ENCODE data around the gene PLB1. TPM values are rescaled to one million over a fixed set of nuclear protein-coding genes. Genes with fewer than 3 reads are reported as not detected.

Gene PLB1
- total RNA-seq, 2 donors from 2014 or later, result 1.0 to 12.9 TPM

DNA sequence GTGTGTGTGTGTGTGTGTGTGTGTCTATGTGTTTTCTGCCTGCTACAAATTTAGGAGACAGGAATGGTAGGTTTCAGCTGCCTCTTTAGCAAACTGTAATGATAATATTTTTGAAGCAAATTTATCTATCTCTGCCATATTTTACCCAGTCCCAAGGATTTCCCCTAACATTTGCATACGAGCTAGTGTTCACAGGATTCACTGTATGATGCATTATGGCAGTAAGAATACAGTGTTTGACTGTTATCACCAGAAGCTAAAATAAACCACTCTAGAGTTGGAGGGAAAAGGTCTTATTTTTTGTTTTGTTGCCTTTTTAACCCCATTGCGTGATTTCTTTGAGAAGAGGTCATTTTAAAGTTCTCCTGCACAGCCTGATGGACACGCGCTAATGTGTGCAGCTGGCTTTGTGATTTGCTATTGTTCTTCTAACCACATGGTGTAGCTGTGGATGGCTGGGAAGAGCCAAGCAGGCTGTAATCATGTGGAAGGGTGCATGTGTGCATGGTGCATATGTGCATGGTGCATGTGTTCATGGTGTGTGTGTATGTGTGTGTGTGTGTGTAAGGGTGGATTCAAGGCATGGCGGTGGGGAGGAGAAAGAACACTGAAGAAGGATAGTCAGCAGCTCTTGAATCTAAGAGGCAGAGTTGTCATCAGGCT lies 62.4 kb downstream of the PLB1 start:
- TF ChIP-seq, protein P1, sequence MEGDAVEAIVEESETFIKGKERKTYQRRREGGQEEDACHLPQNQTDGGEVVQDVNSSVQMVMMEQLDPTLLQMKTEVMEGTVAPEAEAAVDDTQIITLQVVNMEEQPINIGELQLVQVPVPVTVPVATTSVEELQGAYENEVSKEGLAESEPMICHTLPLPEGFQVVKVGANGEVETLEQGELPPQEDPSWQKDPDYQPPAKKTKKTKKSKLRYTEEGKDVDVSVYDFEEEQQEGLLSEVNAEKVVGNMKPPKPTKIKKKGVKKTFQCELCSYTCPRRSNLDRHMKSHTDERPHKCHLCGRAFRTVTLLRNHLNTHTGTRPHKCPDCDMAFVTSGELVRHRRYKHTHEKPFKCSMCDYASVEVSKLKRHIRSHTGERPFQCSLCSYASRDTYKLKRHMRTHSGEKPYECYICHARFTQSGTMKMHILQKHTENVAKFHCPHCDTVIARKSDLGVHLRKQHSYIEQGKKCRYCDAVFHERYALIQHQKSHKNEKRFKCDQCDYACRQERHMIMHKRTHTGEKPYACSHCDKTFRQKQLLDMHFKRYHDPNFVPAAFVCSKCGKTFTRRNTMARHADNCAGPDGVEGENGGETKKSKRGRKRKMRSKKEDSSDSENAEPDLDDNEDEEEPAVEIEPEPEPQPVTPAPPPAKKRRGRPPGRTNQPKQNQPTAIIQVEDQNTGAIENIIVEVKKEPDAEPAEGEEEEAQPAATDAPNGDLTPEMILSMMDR (IDR thresholded peaks at IDR 0.05), result no peak
- no peak for TF ChIP-seq POLR2A (IDR thresholded peaks at IDR 0.05)
- WGBS, 2 donors, result 93 to 94% methylated on average over 5 of the region's 5 CpGs
- no peaks in the 10 kb centered on the region for H3K4me1 ChIP-seq
- intact Hi-C loops (cut with DNase I), result no loop called here
- ATAC-seq, result no peak
- no peaks in the 10 kb centered on the region for H3K9me3 ChIP-seq
- no peaks in the 10 kb centered on the region for H3K27me3 ChIP-seq
- H3K36me3 ChIP-seq (replicated peaks in 1 of 2; ENCODE audit: insufficient read depth in 1 of 2, low read depth in 2 of 2), result no peaks in the 10 kb centered on the region
- no peak for DNase-seq
- H3K4me3 ChIP-seq, result no peak overlapping the region
- no peak overlapping the region for H3K27ac ChIP-seq

DNA sequence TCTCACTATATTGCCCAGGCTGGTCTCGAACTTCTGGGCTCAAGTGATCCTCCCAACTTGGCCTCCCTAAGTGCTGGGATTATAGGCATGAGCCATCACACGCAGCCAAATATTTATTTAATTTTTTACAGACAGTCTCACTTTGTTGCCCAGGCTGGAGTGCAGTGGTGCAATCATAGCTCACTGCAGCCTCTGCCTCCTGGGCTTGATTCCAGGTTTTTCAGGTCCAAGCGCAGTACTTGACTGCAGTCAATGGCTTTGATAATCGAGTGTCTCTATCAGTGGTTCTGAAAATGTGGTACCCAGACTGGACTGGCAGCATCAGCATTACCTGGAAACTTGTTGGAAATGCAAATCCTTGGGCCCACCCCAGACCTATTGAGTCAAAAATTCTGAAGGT lies 63.1 kb downstream of the PLB1 start:
- 64 to 73% methylated on average over 4 of the region's 4 CpGs for WGBS, 2 donors
- TF ChIP-seq POLR2A (IDR thresholded peaks at IDR 0.05), result no peak
- TF ChIP-seq, protein P1 (IDR thresholded peaks at IDR 0.05), result no peak

DNA sequence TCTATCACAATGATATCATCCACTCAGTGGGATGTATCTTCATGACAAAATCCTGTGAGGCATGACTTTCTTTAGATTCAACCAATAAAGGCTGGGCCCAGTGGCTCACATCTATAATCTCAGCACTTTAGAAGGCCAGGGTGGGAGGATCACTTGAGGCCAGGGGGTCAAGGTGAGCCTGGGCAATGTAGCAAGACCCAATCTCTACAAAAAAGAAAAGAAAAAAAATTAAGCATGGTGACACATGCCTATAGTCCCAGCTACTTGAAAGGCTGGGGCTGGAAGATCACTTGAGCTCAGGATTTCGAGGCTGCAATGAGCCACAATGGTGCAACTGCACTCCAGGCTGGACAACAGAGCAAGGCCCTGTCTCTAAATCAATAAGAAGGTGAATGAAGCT lies 68.0 kb downstream of the PLB1 start:
- Histone ChIP-seq H3K9me3 (no peaks in the 10 kb centered on the region), H3K27ac (no peak overlapping the region), H3K27me3 (no peaks in the 10 kb centered on the region), H3K4me3 (no peak overlapping the region), H3K4me1 (peaks cover 4% of the 10 kb centered on the region), H3K36me3 (replicated peaks in 1 of 2; ENCODE audit: insufficient read depth in 1 of 2, low read depth in 2 of 2) (no peaks in the 10 kb centered on the region)
- TF ChIP-seq POLR2A (IDR thresholded peaks at IDR 0.05), result no peak
- TF ChIP-seq, protein P1 (IDR thresholded peaks at IDR 0.05), result no peak
- ATAC-seq (no peak), DNase-seq (no peak)
- intact Hi-C loops (cut with DNase I), result no loop called here
- WGBS, 2 donors, result 84 to 94% methylated on average over 1 of the region's 1 CpG

More for the DNA sequence above, 63.1 kb downstream of the PLB1 start:
- no peaks in the 10 kb centered on the region for H3K9me3 ChIP-seq
- DNase-seq (no peak), ATAC-seq (no peak)
- H3K4me1 ChIP-seq, result no peaks in the 10 kb centered on the region
- H3K36me3 ChIP-seq (replicated peaks in 1 of 2; ENCODE audit: insufficient read depth in 1 of 2, low read depth in 2 of 2), result no peaks in the 10 kb centered on the region
- H3K27me3 ChIP-seq, result no peaks in the 10 kb centered on the region
- no peak overlapping the region for H3K4me3 ChIP-seq
- no peak overlapping the region for H3K27ac ChIP-seq
- intact Hi-C loops (cut with DNase I), result no loop called here

DNA sequence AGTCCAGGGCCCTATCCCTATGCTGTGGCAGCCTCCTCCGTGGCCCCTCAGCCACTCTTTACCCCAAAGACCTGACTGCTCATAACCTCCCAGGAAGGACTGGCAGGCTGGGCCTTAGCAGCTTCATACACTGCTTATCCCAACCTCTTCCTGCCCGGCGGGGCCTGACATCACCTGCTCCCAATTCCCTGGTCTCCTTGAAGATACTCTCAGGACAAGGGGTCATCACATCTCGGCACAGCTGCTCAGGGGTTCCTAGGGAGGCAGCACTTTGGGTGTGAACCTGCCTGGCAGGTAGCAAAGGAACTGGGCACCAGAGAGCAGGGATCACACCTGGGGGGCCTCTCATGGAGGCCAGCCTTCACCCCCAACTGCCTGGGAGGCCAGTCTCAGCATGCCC lies 68.5 kb downstream of the PLB1 start:
- Histone ChIP-seq H3K27ac (no peak overlapping the region), H3K36me3 (replicated peaks in 1 of 2; ENCODE audit: insufficient read depth in 1 of 2, low read depth in 2 of 2) (no peaks in the 10 kb centered on the region), H3K27me3 (no peaks in the 10 kb centered on the region), H3K9me3 (no peaks in the 10 kb centered on the region), H3K4me1 (peaks cover 4% of the 10 kb centered on the region), H3K4me3 (no peak overlapping the region)
- WGBS, 2 donors, result 96% methylated on average over 3 to 4 of the region's 4 CpGs
- intact Hi-C loops (cut with DNase I), result no loop called here
- TF ChIP-seq, protein P1 (IDR thresholded peaks at IDR 0.05), result no peak
- no peak for TF ChIP-seq POLR2A (IDR thresholded peaks at IDR 0.05)
- DNase-seq (no peak), ATAC-seq (no peak)

DNA sequence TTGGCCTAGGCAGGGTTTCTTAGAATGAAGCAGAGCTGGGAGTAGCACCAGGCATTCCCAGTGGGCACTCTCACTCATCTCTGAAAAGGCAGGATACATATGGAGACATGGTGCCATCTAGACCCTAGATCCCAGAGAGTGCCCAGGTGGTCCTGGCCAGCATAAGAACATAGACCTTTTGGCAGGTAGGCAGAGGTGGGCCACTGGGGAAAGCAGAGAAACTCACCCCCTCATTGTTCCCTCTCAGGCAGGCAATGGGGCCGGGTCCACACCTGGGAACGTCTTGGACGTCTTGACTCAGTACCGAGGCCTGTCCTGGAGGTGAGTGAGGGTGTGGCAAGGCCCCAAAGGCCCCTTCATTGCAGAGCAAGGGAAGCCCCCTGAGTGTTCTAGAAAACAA lies 69.2 kb downstream of the PLB1 start:
- H3K4me3 ChIP-seq, result no peak overlapping the region
- H3K27me3 ChIP-seq, result no peaks in the 10 kb centered on the region
- ATAC-seq (no peak), DNase-seq (no peak)
- H3K4me1 ChIP-seq, result peaks cover 4% of the 10 kb centered on the region
- WGBS, 2 donors, result 78 to 81% methylated on average over 4 of the region's 4 CpGs
- intact Hi-C loops (cut with DNase I), result no loop called here
- no peak overlapping the region for H3K27ac ChIP-seq
- TF ChIP-seq, protein P1 (IDR thresholded peaks at IDR 0.05), result no peak
- TF ChIP-seq POLR2A (IDR thresholded peaks at IDR 0.05), result no peak
- no peaks in the 10 kb centered on the region for H3K9me3 ChIP-seq
- no peaks in the 10 kb centered on the region for H3K36me3 ChIP-seq (replicated peaks in 1 of 2; ENCODE audit: insufficient read depth in 1 of 2, low read depth in 2 of 2)
